Omental fat pad (tissue), 4 donors: Measurements from ENCODE around the gene DYNLL2. TPM values are rescaled to one million over a fixed set of nuclear protein-coding genes. Genes with fewer than 3 reads are reported as not detected.

Experiments
- ATAC-seq: fragments of 150-250 bp; one replicate; pipeline ENCODE4 v1.9.1; 2016; ENCODE audit warnings: mild to moderate bottlenecking, moderate library complexity; ENCODE audit not compliant: low FRiP score
- DNase-seq: peaks from one replicate; pipeline ENCODE4 v3.0.0-alpha.2; 2019; ENCODE audit warnings: low spot score
- total RNA-seq, 4 donors: library from RNA; depleted of rRNA; stranded (reverse); fragments of >200 nt; gene quantifications; one replicate each; pipeline ENCODE4 v1.1.0, GENCODE V29; 2016
- TF ChIP-seq, protein P1 (sequence below), 3 donors: fragments of 450-650 bp; IDR thresholded peaks; one replicate each; pipeline ENCODE4 v1.5.1; 2016 to 2017; ENCODE audit warnings: antibody characterized with exemption in 3 of 3, mild to moderate bottlenecking in 3 of 3, moderate library complexity in 2 of 3

DYNLL2 gene
- total RNA-seq, 4 donors from 2014 or later: 15.8 to 22.5 (median 20.7) TPM

DNA sequence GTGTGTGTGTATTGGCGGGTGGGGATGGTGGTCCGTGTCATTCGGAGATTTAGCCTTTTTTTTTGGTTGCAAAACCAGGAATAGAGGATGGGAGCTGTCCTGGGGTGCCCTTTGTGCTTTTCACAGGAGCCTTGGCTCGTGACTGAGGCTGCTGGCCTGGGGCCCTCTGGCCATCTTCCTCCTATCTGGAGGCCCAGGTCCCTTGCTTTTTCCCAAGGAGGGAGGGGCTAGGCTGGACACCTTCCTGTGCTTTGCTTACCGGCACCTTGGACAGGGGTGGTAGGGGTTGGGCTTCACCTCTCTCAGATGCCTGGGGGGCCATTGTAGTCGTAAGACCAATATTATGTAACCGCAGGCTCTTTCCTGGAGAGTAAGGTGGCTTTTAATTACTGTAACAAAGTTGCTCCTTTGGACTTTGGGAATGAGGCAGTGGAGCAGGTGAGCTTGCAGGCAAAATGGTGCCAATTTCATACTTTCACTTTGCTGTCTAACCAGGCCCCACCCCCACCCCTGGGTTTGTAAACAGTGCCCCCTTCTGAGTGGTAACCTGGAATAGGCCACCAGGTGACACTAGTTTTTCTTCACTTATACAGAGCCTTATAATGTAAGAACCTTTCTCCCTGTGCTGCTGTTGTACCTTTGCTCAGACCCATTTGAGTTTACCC, 1.2 kb downstream of the DYNLL2 start:
- ATAC-seq: no peak
- no peak for DNase-seq
- TF ChIP-seq, protein P1, sequence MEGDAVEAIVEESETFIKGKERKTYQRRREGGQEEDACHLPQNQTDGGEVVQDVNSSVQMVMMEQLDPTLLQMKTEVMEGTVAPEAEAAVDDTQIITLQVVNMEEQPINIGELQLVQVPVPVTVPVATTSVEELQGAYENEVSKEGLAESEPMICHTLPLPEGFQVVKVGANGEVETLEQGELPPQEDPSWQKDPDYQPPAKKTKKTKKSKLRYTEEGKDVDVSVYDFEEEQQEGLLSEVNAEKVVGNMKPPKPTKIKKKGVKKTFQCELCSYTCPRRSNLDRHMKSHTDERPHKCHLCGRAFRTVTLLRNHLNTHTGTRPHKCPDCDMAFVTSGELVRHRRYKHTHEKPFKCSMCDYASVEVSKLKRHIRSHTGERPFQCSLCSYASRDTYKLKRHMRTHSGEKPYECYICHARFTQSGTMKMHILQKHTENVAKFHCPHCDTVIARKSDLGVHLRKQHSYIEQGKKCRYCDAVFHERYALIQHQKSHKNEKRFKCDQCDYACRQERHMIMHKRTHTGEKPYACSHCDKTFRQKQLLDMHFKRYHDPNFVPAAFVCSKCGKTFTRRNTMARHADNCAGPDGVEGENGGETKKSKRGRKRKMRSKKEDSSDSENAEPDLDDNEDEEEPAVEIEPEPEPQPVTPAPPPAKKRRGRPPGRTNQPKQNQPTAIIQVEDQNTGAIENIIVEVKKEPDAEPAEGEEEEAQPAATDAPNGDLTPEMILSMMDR (IDR thresholded peaks at IDR 0.05): no peak

DNA sequence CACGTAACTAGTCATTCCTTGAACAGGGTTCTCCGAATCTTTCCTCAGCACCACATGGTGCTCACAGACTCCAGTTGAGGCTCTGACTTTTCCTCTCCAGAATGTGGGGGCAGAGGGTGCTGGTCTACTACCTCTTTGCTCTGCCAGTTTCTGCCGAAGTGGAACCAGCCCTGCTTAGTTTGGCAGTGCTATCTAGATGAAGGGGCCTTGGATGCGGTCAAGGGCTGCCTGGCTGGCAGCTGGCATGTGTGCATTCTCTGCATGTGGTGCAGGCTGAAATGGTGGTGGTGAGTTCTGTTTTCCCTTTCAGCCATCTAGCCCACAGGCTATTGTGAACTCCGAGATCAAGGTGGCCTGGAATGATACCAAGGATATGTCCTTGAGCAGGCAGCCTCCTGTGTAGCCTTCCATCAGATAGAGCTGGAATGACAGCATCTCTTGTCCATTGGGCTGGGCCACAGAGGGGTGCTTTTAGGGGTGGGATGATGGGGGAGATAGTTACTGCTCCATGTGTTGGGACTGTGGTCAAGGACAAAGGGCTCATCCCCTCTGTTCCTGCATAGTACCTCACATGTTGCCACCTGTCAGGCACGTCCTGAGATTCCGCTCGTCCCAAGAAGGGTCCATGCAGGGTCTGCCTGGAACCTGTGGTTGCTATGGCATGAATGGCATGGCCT, 2.0 kb downstream of the DYNLL2 start:
- DNase-seq: no peak
- TF ChIP-seq, protein P1 (IDR thresholded peaks at IDR 0.05): no peak
- ATAC-seq: no peak

DNA sequence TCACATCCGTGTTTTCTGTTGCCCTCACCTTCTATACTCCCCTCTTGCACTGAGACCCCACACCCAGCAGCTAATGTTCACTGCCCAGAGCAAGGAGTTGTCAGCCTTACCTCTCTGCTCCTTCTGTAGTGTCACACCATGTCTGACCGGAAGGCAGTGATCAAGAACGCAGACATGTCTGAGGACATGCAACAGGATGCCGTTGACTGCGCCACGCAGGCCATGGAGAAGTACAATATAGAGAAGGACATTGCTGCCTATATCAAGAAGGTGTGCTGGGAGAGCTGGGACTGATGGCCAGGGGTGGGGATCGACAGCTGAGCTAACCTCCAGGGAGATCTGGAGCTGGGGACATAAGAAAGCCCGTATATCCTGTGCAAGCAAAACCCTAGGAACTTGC, 3.7 kb downstream of the DYNLL2 start:
- DNase-seq (no peak), ATAC-seq (no peak)
- TF ChIP-seq, protein P1 (IDR thresholded peaks at IDR 0.05): no peak

DNA sequence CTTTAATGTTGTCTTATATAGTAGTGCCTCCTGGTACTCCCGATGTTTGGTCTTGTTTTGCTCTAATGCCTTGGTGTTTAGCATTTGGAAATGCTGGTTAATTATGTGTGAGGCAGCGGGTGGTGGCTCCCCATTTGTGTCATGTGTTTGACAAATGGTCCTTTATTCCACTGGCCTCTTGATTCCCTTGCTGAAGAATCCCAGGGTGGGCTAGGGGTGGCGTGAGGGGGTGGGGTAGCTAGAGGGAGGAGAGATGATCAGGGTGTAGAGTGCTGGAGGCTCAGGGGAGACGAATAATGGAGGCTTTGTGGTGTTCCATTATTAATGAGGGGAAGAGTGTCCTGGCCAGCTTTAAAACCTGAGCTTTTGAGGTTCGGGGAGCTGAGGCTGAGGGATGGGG, 5.4 kb downstream of the DYNLL2 start:
- no peak for DNase-seq
- no peak for ATAC-seq
- TF ChIP-seq, protein P1 (IDR thresholded peaks at IDR 0.05): no peak

DNA sequence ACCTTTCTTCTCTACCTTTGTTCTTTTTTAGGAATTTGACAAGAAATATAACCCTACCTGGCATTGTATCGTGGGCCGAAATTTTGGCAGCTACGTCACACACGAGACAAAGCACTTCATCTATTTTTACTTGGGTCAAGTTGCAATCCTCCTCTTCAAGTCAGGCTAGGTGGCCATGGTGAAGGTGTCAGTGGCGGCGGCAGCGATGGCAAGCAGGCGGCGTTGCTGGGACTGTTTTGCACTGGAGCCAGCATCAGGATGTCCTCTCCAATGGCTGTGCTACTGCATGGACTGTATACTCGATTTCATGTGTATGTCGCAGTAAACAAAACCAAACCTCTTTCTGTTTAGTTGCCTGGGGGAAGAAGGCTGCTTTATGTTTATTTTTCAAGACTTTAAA, 5.9 kb downstream of the DYNLL2 start:
- ATAC-seq (no peak), DNase-seq (no peak)
- TF ChIP-seq, protein P1 (IDR thresholded peaks at IDR 0.05): no peak

DNA sequence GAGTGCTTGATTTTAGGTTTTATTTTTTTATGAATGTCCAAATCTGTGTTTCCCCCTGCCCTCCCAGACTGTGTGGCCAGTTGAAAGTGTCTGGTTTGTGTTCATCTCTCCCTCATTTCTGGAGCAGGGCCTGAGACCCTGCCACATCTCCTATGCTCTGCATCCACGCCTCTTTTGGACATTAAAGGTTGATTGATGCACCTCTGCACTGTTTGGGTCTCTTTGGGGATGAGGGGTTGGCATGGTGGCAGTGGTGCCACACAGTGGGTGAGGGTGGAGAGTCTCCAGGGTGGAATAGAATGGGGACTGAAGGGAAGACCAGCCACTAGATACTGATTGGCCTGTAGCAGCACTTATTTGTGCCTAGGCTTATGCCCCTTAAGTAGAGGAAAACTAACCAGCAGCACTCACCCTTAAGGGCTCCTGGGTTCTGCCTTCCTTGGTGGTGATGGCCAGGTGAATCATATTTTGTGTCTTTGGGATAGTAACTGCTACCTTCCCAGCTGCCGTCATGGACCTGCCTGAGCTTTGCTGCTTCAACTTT, 7.9 kb downstream of the DYNLL2 start:
- TF ChIP-seq, protein P1 (IDR thresholded peaks at IDR 0.05): no peak
- no peak for ATAC-seq

More for the DNA sequence above, 7.9 kb downstream of the DYNLL2 start:
- no peak for DNase-seq
